Measurements from ENCODE around the gene FXYD5. TPM values are rescaled to one million over a fixed set of nuclear protein-coding genes. Genes with fewer than 3 reads are reported as not detected.

Gene FXYD5
- total and polyA plus RNA-seq, 9 of the 15 experiments (the other 6 are each of a cell fraction or from before 2014, with no cell fraction given): 104 to 537 (median 174) TPM

- TF ChIP-seq STAT6 (CRISPR knock-in tag; IDR thresholded peaks at IDR 0.05) (no peak), HES1 (IDR thresholded peaks at IDR 0.05; ENCODE audit: low read depth) (no peak), TEAD4 (IDR thresholded peaks at IDR 0.05; ENCODE audit: low read length) (0 out of 2 replicates have a peak, but pooled peaks have one; percentile 9), TEAD4 (CRISPR knock-in tag; IDR thresholded peaks at IDR 0.05; ENCODE audit: borderline replicate concordance) (0 out of 2 replicates have a peak, but pooled peaks have one; percentile 49), USF2 (CRISPR knock-in tag; IDR thresholded peaks at IDR 0.05) (no peak), ARHGAP35 (IDR thresholded peaks at IDR 0.05; ENCODE audit: partially characterized antibody) (peak; percentile 39), ZNF764 (CRISPR knock-in tag; IDR thresholded peaks at IDR 0.05; ENCODE audit: low read depth) (no peak), HDAC8 (tag; IDR thresholded peaks at IDR 0.05) (no peak), NFXL1 (CRISPR knock-in tag; IDR thresholded peaks at IDR 0.05) (no peak), ZC3H11A (IDR thresholded peaks at IDR 0.05; ENCODE audit: low read depth, low read length) (no peak), DDX20 (tag; IDR thresholded peaks at IDR 0.05; ENCODE audit: low read depth) (no peak), MCM2 (IDR thresholded peaks at IDR 0.05; ENCODE audit: low read depth) (no peak), BRF2 (IDR thresholded peaks at IDR 0.05; ENCODE audit: borderline replicate concordance, insufficient read depth, insufficient read length) (no peak), ATF6 (CRISPR knock-in tag; IDR thresholded peaks at IDR 0.05) (no peak), TBP (optimal IDR thresholded peaks at IDR 0.05; ENCODE audit: low read depth, low read length) (no peak), DMBX1 (CRISPR knock-in tag; IDR thresholded peaks at IDR 0.05; ENCODE audit: borderline replicate concordance) (no peak), KDM1A (IDR thresholded peaks at IDR 0.05) (peak in 1 of 2 experiments; percentile 44; a peak in 1 of 4 replicates), RB1 (IDR thresholded peaks at IDR 0.05; ENCODE audit: low read depth) (peak; percentile 63; the same call in 1 of the 2 replicates), FOSL1 (tag; conservative IDR thresholded peaks at IDR 0.05) (no peak), ZNF133 (CRISPR knock-in tag; IDR thresholded peaks at IDR 0.05) (no peak), ZNF431 (CRISPR knock-in tag; IDR thresholded peaks at IDR 0.05) (no peak)
Observed at GRCh38 chr19:35140962-35141836, 13.3 kb upstream of the FXYD5 start (continued).
